ENCODE results near the gene SLC6A1.

Gene SLC6A1

DNA sequence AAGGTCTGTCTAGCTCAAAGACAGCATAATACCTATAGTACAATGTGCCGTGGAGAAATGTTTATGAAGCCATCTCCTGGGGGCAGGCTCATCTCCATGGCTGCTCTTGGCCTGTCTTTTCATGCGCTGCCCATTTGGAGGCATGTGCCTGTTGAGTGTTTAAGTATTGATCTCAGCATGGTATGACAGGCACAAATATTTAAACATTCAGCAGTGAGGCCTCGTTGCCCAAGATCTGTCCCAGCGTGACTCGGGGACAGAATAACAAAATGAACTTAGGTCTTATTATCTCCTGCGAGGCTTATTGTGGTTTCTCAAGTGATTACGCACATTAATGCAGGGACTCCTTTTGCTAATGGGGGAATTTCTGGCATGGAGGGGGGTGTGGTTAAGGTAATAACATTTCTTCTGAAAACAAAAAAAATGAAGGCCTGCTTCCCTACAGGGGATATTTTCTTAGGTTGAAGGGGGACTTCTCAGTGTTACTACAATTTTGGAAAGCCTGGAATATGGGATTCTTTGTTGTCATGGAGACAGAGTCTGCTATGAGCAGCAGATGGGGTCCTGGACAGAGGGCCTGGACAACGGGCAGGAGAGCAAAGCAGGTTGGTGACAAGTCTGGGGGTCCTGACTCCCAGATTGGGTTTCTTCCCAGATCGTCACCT is 4.4 kb upstream of the SLC6A1 start:
- in situ Hi-C loops (cut with MboI; ENCODE audit: low sequenced_read_pairs), result no loop called here

DNA sequence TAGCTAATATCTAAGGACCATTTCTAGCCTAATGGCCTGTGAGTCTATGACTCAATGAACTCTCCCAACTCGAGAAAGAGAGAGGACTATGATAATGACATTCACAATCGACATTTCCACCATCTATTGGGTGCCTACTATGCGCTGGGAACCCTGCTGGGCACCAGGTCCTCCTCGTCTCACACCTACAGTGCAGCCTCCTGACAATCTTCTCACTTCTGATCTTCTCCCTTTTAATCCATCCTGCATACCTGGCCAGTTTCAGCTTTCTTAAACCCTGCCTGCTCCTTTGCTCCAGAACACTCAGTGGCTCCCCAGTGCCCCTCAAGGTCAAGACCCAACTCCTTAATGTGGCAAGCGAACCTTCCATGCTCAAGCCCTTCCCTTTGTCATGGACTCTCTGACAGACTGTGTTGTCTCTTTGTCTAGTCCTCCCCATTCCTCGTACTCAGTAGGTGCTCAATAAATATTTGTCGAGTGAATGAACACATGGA is 3.5 kb upstream of the SLC6A1 start:
- in situ Hi-C loops (cut with MboI; ENCODE audit: low sequenced_read_pairs), result no loop called here

DNA sequence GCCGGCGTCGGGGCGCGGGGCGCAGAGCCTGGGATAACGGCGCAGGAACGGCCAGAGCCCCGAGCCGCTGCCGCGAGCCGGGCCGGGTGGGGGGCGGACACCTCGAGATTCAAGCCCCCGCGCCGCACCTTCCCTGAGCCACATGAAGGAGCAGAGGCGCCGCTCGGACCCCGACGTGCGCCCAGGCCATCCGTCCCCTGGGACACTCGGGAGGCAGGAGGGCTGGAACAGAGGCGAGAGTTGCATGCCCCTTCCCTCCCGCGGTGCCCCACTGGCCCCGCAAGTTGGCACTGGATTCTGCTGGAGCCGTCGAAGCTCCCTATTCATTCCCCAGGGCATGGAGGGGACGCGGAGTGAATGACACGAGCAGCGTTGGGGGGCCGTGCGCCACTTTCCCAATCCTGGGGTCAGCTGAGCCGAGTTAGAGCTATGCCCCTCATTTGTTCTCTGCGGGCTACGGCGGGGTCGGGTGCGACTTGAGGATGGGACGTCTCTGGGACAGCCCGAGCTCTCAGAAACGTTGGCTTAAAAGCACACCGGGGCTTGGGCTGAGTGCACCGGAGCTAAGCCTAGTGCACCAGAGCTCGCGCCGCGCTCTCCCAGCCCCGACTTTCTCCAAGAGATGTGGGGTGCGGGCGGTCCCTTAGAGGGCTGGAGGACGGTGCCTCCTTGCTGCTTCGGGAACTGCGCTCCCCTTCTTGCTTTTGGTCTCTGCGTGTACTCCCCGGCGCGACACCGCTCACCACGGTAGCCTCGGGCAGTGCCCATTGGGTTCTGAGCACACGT is 588 bp downstream of the SLC6A1 start:
- in situ Hi-C loops (cut with MboI; ENCODE audit: low sequenced_read_pairs), result no loop called here

DNA sequence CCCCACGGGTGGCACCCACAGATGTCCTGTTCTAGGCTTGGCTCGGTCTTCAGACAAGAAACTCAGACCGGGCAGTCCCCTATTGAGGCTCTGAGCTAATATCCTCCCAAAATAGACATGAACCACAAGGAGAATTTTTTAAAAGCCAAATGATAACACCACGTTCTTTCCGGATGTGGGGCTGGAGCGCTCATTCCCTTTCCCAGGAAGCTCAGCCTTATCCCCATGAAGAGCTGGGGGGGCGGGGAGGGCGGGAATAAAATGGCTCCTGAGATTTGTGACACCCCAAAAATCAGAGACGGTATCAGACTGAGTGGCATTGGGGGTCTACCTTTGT is 1.1 kb downstream of the SLC6A1 start:
- in situ Hi-C loops (cut with MboI; ENCODE audit: low sequenced_read_pairs), result no loop called here

DNA sequence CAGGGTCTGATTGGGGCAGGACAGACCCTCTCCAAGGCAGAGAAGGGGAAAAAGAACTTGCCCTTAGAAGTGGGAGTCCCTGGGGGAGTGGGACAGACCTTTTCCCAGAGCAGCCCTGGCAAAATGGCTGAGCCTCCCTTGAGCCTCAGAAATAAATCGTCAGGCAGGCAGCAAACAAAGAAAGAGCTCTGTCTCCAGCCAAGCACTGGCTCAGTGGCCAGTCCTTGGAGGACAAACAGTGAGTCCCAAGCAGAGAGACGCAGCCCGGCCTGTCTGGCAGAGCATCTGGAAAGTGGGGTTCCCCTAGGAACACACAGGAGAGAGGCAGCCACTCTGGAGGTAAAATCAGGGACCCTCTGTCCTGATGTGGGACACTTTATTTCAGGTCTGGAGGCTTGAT is 1.8 kb downstream of the SLC6A1 start:
- in situ Hi-C loops (cut with MboI; ENCODE audit: low sequenced_read_pairs), result no loop called here

DNA sequence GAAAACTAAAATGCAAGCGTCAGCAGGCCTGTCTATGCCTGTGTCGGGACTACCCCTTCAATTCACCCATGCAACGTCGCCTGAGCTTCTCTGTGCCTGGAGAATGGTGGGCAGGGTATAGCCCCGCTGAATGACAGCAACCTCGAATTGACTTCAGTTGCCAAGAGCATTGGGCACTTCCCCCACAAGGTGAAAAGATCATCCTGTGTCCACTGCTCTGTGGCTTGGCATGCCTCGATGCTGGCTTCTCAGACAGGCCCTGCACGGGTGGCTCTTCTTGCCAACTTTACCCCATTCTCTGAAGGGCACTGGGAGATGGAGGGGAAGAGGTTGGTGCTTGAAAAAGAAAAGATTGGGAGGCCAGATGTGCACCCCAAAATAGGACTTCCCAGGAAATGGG is 3.3 kb downstream of the SLC6A1 start:
- in situ Hi-C loops (cut with MboI; ENCODE audit: low sequenced_read_pairs), result no loop called here

DNA sequence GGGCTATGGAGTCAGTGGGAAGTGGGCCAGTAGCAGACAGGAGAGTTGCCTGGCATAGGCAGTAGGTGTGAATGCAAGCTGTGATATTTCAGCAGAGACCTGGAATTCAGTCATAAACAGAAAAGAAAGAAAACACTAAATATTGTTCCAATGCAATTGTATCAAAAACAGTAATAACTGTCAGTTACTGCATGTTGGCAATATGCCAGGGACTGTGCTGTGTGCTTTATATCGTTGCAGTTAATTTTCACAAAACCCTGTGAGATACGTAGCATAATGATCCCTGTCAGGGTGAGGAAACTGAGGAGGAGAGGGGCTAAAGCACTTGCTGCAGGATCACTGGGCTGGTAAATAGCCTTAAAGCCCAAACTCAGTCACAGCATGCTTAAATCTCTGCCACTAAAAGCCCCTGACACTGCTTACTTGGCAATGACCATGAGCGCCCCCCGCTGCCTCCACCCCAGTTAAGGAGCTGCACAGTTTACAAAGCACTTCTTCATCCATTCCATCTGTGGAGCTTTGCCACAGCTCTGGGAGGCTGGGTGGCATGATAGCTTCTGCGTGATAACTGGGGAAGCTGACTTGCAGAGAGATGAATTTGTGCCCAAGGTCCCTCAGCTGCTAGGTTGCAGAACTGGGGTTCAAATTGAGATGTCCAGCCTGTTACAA is 3.9 kb downstream of the SLC6A1 start:
- in situ Hi-C loops (cut with MboI; ENCODE audit: low sequenced_read_pairs), result no loop called here

DNA sequence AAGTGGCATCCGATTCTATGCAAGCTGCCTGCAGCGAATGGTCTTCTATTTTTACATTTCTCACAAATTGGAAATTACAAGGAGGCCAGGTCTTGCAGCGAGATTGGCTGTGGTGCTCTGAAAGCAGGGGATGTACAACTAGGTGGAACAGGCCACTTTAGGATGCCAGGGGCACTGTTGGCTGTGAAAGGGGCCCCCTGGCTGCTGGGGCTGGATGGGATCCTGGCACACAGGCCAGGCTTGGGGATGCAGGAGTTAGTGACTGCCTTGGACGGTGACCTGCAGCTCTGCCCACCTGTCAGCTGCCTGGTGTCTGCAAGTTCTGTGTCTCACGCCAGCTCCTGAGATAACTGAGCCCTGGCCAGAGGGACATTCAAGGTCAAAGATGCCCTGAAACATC is 4.6 kb downstream of the SLC6A1 start:
- in situ Hi-C loops (cut with MboI; ENCODE audit: low sequenced_read_pairs), result no loop called here

DNA sequence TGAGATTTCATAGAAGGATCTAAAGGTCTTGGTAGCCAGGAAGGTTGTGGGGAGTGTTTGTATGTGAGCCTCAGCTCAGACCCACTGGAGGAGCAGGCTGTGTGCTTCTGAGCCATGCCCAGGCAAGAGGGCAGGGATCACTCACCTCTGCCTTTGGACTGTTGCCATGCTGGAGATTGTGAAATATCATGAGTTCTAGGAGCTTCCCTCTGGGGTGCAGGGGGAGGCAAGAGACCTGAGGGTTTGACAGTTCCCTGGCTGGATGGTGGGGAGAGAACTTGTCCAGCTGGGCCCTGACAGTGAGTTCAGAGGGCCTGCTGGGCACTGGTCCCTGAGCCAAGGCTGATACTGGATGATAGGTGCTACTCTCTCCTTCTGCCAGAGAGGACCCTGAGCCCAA is 6.0 kb downstream of the SLC6A1 start:
- in situ Hi-C loops (cut with MboI; ENCODE audit: low sequenced_read_pairs), result no loop called here

DNA sequence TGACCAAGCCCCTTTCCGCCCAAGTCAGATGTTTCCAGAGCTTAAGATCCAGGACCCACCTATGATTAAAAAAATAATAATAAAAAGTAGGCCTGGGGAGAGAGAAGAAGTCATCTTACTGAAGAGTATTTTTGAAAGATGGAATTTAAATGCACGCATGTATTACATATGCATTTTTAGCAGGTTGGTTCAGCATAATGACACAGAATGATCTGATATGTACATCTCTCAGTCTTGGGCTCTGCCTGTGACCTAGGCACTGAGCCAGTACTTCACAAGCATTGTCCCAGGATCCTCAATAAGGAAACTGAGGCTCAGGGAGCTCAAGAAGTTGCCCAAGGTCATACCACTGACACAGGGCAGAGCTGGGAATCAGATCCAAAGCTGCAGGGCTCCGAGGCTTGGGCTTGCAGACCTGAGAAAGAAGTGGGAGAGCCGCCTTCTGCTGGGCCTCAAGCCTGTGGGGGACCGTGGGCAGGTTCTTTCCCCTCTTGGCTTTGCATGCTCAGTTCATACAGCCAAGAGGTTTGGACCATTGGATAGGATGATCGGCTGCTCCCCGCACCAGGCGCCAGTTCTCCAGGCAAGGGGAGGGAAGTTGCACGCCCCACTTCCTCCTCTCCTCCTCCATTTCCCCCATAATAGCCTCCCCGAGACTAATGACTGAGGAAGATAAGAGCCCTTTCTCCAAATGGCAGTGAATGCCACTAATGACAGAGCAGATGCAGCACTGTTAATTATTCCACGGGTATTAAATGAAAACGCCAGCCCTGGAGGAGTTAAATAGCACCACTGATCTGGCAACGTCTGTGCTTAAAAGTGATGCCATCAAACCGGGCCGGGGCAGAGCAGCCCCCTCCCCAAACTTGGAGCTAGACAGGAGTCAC is 6.9 kb downstream of the SLC6A1 start:
- in situ Hi-C loops (cut with MboI; ENCODE audit: low sequenced_read_pairs), result no loop called here

DNA sequence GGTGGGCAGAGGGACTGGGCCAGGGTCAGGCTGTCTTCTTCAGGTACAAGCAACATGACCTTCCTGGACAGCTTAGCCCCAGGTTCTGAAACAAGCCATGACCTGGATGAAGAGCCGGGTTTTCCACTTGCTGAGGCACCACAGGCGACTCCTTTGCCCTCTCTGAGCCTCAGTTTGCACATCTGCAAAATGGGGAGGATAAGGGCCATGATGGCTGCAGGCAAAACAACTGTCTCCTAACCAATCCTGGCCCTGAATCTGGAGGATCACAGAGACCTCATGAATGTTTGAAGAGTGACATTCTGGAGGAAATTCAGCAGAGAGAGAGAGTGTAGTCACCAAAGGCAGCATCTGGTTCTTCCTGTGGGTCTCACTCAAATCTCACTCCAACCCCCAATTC is 8.0 kb downstream of the SLC6A1 start:
- in situ Hi-C loops (cut with MboI; ENCODE audit: low sequenced_read_pairs), result no loop called here

DNA sequence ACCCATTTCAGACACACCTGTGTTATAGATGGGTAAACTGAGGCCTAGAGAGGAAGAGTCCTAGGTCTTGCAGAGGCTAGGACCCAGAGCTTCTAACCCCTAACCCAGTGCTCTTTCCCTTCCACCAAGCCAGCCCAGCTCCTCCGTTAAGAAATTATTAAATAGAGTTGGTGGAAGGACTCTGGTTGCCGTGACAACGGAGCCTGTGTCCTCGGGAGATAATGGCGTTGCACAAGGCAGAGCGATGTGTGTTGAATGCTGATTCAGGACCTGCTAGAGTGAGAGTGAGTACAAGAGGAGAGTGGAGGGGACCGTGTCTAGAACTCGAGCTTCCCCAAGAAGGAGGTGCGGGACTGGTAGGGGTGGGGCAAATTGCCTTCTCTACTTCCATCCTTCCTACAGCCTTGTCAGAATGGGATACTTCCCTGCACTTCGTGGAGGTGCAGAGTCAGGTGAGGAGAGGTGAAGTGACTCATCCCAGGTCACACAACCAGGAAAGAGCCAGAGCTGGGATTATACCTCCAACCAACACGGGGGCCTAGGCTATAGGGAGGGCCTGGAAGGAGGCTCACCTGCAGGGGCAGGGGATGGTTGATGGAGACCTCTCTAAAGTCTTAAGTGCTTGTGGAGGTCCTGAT is 8.6 kb downstream of the SLC6A1 start:
- in situ Hi-C loops (cut with MboI; ENCODE audit: low sequenced_read_pairs), result no loop called here

DNA sequence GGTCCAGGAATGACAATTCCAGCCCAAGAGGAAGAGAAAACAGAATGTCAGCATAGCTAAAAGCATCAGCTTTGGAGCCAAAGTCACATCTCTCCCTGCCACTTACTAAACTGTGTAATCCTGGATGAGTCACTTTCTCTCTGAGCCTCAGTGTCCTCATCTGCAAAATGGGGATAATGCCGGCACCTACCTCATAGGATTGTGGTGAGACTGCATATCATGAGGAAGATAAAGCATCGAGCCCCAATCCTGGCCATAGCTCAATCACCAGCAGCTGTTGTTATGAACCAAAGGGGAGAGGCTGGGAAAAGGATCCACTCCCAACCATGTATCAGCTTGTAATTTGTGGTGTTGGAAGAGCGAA is 9.1 kb downstream of the SLC6A1 start:
- in situ Hi-C loops (cut with MboI; ENCODE audit: low sequenced_read_pairs), result no loop called here

DNA sequence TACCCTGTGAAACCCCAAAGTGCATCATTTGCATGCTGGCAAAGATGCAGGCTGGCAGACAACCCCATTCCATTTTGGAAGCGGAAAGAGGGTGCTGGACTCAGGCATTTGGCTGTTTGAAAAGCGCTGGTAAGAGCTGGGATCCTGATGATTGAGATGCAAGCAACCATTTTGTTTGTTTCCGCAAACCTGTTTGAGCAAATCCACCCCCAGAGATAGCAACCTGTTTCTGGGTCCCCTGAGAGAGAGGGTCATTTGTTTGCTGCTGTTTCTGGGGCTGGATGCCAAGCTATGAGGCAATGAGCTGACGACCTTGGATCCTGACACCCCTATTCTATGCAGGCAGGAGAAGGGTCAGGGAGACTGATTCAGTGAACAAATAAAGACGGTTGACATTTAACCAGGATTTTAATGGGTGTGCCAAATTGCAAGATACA is 9.8 kb downstream of the SLC6A1 start:
- in situ Hi-C loops (cut with MboI; ENCODE audit: low sequenced_read_pairs), result no loop called here

DNA sequence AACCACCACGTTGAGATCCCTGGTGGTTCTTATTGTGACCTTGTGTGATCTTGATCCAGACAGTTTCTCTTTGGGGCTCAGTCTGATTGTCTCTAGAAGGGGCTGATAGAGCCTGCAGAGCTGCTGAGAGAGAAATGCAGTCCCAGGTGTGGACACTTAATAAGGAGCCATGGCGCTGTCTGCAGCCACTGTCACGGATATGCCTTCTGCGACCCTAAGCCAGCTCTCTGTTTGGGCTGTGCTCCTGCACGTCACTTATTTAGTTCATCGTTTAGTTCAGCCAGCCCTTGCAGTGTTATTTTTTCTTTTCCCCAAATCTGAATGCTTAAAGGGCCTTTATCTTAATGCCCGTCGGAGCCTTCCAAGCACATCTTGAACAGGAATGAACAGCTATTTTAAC is 12.0 kb downstream of the SLC6A1 start:
- in situ Hi-C loops (cut with MboI; ENCODE audit: low sequenced_read_pairs), result no loop called here

DNA sequence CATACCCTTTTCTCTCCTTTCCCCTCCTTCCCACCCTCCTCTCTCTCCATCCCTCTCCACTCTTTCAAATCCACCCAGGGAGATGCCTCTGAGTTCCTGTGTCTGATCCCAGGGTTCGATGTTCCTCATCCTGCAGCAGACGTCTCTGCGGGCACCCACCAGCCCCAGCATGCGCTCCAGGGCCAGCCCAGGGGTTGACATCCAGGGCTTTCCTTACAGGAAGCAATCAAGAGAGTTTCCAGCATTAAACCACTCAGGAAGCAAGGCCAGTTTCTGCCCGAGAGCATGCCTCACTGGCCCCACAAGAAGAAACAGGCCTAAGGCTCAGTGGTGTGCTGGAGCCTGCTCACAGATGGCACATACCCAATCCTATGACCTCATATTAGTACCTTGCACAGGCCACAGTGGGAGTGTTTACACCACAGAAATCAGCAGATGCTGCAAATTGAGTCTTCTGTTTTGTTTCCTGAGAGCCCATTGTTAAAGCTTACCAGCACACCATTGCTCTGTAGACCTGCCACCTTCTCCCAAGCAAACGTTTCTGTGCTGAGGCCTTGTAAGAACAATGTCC is 13.2 kb downstream of the SLC6A1 start:
- in situ Hi-C loops (cut with MboI; ENCODE audit: low sequenced_read_pairs), result no loop called here

DNA sequence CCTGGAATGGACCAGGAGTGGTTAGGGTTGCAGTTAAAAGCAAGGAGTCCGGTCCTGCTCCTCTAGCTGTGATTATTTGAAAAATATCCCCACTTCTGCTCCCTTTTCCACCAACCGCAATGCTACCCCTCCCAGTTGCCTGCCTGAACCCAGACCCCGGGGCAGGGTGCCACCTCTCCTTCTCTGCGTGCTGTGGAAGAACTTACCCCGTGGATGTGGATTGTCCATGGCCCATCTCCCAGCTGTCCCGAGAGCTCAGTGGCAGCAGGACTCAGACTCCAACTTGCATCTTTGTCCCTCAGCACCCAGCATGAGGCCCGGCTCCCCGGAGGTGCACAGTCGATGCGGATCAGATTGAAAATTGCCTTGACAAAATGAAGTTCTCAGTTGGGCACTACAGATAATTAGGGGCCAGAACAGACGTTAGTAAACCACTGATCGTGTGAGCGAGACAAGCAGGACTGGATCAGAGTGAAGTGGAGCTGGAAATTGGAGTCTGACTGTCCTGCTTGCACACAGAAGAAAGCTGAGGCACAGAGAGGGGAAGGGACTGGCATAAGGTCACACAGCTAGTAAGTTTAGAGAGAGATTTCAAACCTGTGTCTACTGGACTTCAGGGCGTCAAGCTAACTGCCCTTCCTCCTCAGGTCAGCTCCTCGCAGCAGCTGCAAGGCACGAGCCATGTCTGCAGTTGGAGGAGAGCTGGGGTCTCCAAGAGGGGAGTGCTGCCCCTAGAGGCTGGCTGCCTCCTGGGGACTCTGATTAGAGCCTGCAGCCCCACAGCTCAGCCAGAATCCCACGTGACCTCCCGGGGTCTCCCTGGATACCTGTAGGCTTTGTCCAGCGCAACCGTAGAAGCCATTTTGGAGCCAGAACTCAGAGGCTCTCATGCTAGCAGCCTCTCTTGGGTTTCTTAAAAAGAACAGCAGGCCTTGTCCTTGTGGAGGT is 14.7 kb downstream of the SLC6A1 start:
- in situ Hi-C loops (cut with MboI; ENCODE audit: low sequenced_read_pairs), result no loop called here

DNA sequence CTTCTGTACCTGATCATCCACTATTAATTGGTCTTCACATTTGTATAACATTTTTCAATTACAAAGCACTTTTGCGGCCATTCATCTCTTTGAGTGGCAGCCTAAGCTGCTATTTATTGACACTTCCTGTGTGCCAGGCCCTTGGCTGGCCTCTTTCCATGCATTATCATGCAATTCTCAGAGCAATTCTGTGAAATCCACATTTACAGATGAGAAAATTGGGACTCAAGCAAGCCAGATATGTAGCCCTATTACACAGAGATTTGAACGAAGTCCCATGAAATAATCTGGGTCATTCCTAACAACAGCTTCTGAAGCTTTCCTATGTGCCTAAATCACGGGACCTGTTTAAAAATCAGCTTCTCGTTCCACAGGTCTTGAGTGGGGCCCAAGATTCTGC is 17.4 kb downstream of the SLC6A1 start:
- in situ Hi-C loops (cut with MboI; ENCODE audit: low sequenced_read_pairs), result no loop called here
